IMR-90 (cell line): Measurements from ENCODE around the gene LCNL1. TPM values are rescaled to one million over a fixed set of nuclear protein-coding genes. Genes with fewer than 3 reads are reported as not detected.

Experiments used
- ATAC-seq: fragments of 200-7000 bp; cut with Tn5 transposase; 2 replicates; pipeline ENCODE4 v1.9.1; 2020; ENCODE audit warnings: low read depth, mild to moderate bottlenecking, moderate library complexity
- BruUV-seq: library from RNA; stranded (reverse); fragments of 400-500 nt; replicated peaks from 2 replicates; lab custom pipeline; 2021; lab: Mats Ljungman, UMichigan
- CTCF ChIA-PET: fragments of 300-600 bp; formaldehyde crosslinking; extraction: SDS; loops from one replicate; lab custom pipeline; 2021; ENCODE audit warnings: antibody characterized with exemption; lab: Yijun Ruan, JAX
- POLR2A ChIA-PET: fragments of 300-600 bp; sonication (Branson Sonifier 250); formaldehyde crosslinking; loops from one replicate; lab custom pipeline; 2022; ENCODE audit warnings: antibody characterized with exemption; ENCODE audit not compliant: unreplicated experiment; lab: Charles Lee
- DNase-seq: peaks from one replicate; pipeline ENCODE4 v3.0.0; 2013
- H2AFZ ChIP-seq: replicated peaks from 2 replicates; pipeline ENCODE3; 2013; ENCODE audit warnings: low read length, mild to moderate bottlenecking; ENCODE audit not compliant: poor library complexity
- H2AK5ac ChIP-seq: 2 replicates; pipeline ENCODE4 v1.6.1; 2013; ENCODE audit warnings: low read depth, low read length, inconsistent platforms
- H2AK9ac ChIP-seq: replicated peaks from 2 replicates; pipeline ENCODE3; 2013; ENCODE audit warnings: mild to moderate bottlenecking, low read depth, low read length, moderate library complexity; ENCODE audit not compliant: poor library complexity
- H2BK120ac ChIP-seq: 2 replicates; pipeline ENCODE4 v1.6.1; 2013; ENCODE audit warnings: low read depth, low read length, inconsistent platforms
- H2BK15ac ChIP-seq: 3 replicates; pipeline ENCODE4 v1.6.1; 2013; ENCODE audit warnings: low read depth, low read length, inconsistent platforms
- H2BK20ac ChIP-seq: 2 replicates; pipeline ENCODE4 v1.6.1; 2013; ENCODE audit warnings: low read depth, mild to moderate bottlenecking, inconsistent platforms, low read length, moderate library complexity
- H2BK5ac ChIP-seq: 2 replicates; pipeline ENCODE4 v1.6.1; 2013; ENCODE audit warnings: mild to moderate bottlenecking, low read depth, low read length, inconsistent platforms; ENCODE audit not compliant: poor library complexity, severe bottlenecking
- H3K14ac ChIP-seq: replicated peaks from 2 replicates; pipeline ENCODE4 v1.6.1; 2013; ENCODE audit warnings: low read depth, low read length, inconsistent platforms
- H3K18ac ChIP-seq: 2 replicates; pipeline ENCODE4 v1.6.1; 2013; ENCODE audit warnings: low read depth, low read length, control low read depth
- H3K23ac ChIP-seq: 2 replicates; pipeline ENCODE4 v1.6.1; 2013; ENCODE audit warnings: low read depth, low read length, inconsistent platforms
- H3K27ac ChIP-seq: 2 replicates; pipeline ENCODE4 v1.5.1; 2013; ENCODE audit warnings: mild to moderate bottlenecking, control low read depth, low read length; ENCODE audit not compliant: insufficient read depth
- H3K27me3 ChIP-seq: 2 replicates; pipeline ENCODE4 v1.6.1; 2013; ENCODE audit warnings: low read length; ENCODE audit not compliant: control insufficient read depth, insufficient read depth
- H3K36me3 ChIP-seq: 2 replicates; pipeline ENCODE4 v1.6.1; 2013; ENCODE audit warnings: low read length, mixed read lengths; ENCODE audit not compliant: control insufficient read depth, insufficient read depth
- H3K4ac ChIP-seq: 2 replicates; pipeline ENCODE4 v1.6.1; 2013; ENCODE audit warnings: low read depth, low read length, inconsistent platforms
- H3K4me1 ChIP-seq: 2 replicates; pipeline ENCODE4 v1.6.1; 2013; ENCODE audit warnings: low read length, mixed read lengths; ENCODE audit not compliant: control insufficient read depth, insufficient read depth
- H3K4me2 ChIP-seq: 2 replicates; pipeline ENCODE4 v1.6.1; 2013; ENCODE audit warnings: low read depth, mild to moderate bottlenecking, control low read depth, low read length, moderate library complexity
- H3K4me3 ChIP-seq: 2 replicates; pipeline ENCODE4 v1.5.1; 2013; ENCODE audit warnings: low read depth, mild to moderate bottlenecking, control low read depth, low read length, moderate library complexity; ENCODE audit not compliant: insufficient read depth
- H3K56ac ChIP-seq: 2 replicates; pipeline ENCODE4 v1.6.1; 2013; ENCODE audit warnings: low read length, inconsistent platforms; ENCODE audit not compliant: insufficient read depth; ENCODE audit errors: extremely low read depth
- H3K79me1 ChIP-seq, 2 experiments: 2 replicates each; pipeline ENCODE4 v1.6.1; 2013; ENCODE audit warnings: low read length in 2 of 2, inconsistent platforms in 1 of 2, low read depth in 1 of 2
- H3K9ac ChIP-seq: 2 replicates; pipeline ENCODE4 v1.6.1; 2013; ENCODE audit warnings: low read depth, low read length, control low read depth
- H3K9me1 ChIP-seq: 2 replicates; pipeline ENCODE4 v1.6.1; 2013; ENCODE audit warnings: low read length, inconsistent platforms; ENCODE audit not compliant: insufficient read depth
- H3K9me3 ChIP-seq: 2 replicates; pipeline ENCODE4 v1.6.1; 2013; ENCODE audit warnings: low read length; ENCODE audit not compliant: control insufficient read depth, insufficient read depth
- H4K20me1 ChIP-seq: 2 replicates; pipeline ENCODE4 v1.6.1; 2013; ENCODE audit warnings: low read length, inconsistent platforms; ENCODE audit not compliant: insufficient read depth
- H4K5ac ChIP-seq: 2 replicates; pipeline ENCODE4 v1.6.1; 2013; ENCODE audit warnings: mild to moderate bottlenecking, low read depth, low read length, control low read depth
- H4K8ac ChIP-seq, 2 experiments: 2 replicates each; pipeline ENCODE4 v1.6.1; 2013; ENCODE audit warnings: low read depth in 2 of 2, low read length in 2 of 2, control low read depth in 1 of 2, inconsistent platforms in 1 of 2
- H4K91ac ChIP-seq: 2 replicates; pipeline ENCODE4 v1.6.1; 2013; ENCODE audit warnings: low read depth, low read length, inconsistent platforms; ENCODE audit not compliant: insufficient read depth
- BHLHE40 ChIP-seq: fragments of 150-350 bp; IDR thresholded peaks from 2 replicates; pipeline ENCODE4 v1.6.1; 2016; ENCODE audit warnings: mild to moderate bottlenecking, low read depth, low read length
- CHD1 ChIP-seq: IDR thresholded peaks from 2 replicates; pipeline ENCODE4 v1.6.1; 2012; ENCODE audit warnings: low read depth, low read length, improper control_type of control experiment
- CTCF ChIP-seq: conservative IDR thresholded peaks from 2 replicates; pipeline ENCODE4 v1.5.1; 2012; ENCODE audit warnings: mild to moderate bottlenecking, low read depth, low read length, improper control_type of control experiment
- FOS ChIP-seq: fragments of 150-350 bp; IDR thresholded peaks from 2 replicates; pipeline ENCODE4 v1.6.1; 2016; ENCODE audit warnings: low read depth, low read length
- MAFK ChIP-seq: IDR thresholded peaks from 2 replicates; pipeline ENCODE4 v1.6.1; 2012; ENCODE audit warnings: low read depth, low read length, improper control_type of control experiment
- MAZ ChIP-seq: IDR thresholded peaks from 2 replicates; pipeline ENCODE4 v1.6.1; 2012; ENCODE audit warnings: low read depth, mild to moderate bottlenecking, low read length, improper control_type of control experiment, moderate library complexity, borderline replicate concordance
- MXI1 ChIP-seq: IDR thresholded peaks from 2 replicates; pipeline ENCODE4 v1.6.1; 2012; ENCODE audit warnings: low read depth, mild to moderate bottlenecking, low read length, moderate library complexity, borderline replicate concordance
- POLR2A ChIP-seq: IDR thresholded peaks from 2 replicates; pipeline ENCODE4 v1.6.1; 2012; ENCODE audit warnings: mild to moderate bottlenecking, low read depth, low read length
- RAD21 ChIP-seq: IDR thresholded peaks from 2 replicates; pipeline ENCODE4 v1.6.1; 2012; ENCODE audit warnings: low read length, improper control_type of control experiment
- RCOR1 ChIP-seq: IDR thresholded peaks from 2 replicates; pipeline ENCODE4 v1.6.1; 2012; ENCODE audit warnings: mild to moderate bottlenecking, low read length, improper control_type of control experiment; ENCODE audit not compliant: insufficient replicate concordance
- RFX5 ChIP-seq: IDR thresholded peaks from 2 replicates; pipeline ENCODE4 v1.8.0; 2012; ENCODE audit warnings: low read depth, mild to moderate bottlenecking, low read length, moderate library complexity
- SMC3 ChIP-seq: fragments of 150-350 bp; IDR thresholded peaks from 2 replicates; pipeline ENCODE4 v1.6.1; 2016; ENCODE audit warnings: low read depth, mild to moderate bottlenecking, antibody characterized with exemption, low read length, moderate library complexity
- USF2 ChIP-seq: fragments of 150-350 bp; IDR thresholded peaks from 2 replicates; pipeline ENCODE4 v1.6.1; 2017; ENCODE audit warnings: mild to moderate bottlenecking, antibody characterized with exemption, low read length, low read depth
- WGBS, 2 experiments: methylation state at CpG; one replicate each; pipeline versions ENCODE4 v1.1.5 to v1.1.7; 2013; ENCODE audit warnings: missing lambda C conversion rate in 2 of 2; ENCODE audit not compliant: insufficient read length in 1 of 2; ENCODE audit errors: extremely low coverage in 2 of 2; 5-methylcytosine and 5-hydroxymethylcytosine counted together
- dilution Hi-C: fragments of 300-500 bp; cut with HindIII; formaldehyde crosslinking; loops from one replicate; pipeline ENCODE4 v1.14.3; 2018; ENCODE audit warnings: low sequenced_read_pairs; ENCODE audit not compliant: unreplicated experiment
- in situ Hi-C: fragments of 300-500 bp; cut with MboI; formaldehyde crosslinking; loops from 3 replicates; pipeline ENCODE4 v1.14.3; 2019; ENCODE audit warnings: low sequenced_read_pairs, inconsistent platforms, mixed read lengths
- intact Hi-C: fragments of 100-400 bp; cut with micrococcal nuclease; formaldehyde crosslinking; loops from 2 replicates; pipeline ENCODE4 v1.10.0; 2022
- polyA plus RNA-seq, 3 experiments: library from polyadenylated mRNA; depleted of rRNA; stranded (reverse); fragments of >200 nt; gene quantifications; 2 replicates each; pipeline ENCODE4 v1.2.3, GENCODE V29; 2012; ENCODE audit warnings: low replicate concordance in 1 of 3
- total RNA-seq: library from RNA; depleted of rRNA; stranded (reverse); fragments of >200 nt; gene quantifications from 2 replicates; pipeline ENCODE4 v1.2.3, GENCODE V29; 2012
- TF ChIP-seq, protein P1 (sequence below): fragments of 150-350 bp; IDR thresholded peaks from 2 replicates; pipeline ENCODE4 v1.6.1; 2016; ENCODE audit warnings: low read depth, mild to moderate bottlenecking, low read length, moderate library complexity, borderline replicate concordance

The LCNL1 gene
- total and polyA plus RNA-seq, 2 of the 4 experiments (the other 2 are of a cell fraction): 0.15 TPM; not detected in 1

DNA sequence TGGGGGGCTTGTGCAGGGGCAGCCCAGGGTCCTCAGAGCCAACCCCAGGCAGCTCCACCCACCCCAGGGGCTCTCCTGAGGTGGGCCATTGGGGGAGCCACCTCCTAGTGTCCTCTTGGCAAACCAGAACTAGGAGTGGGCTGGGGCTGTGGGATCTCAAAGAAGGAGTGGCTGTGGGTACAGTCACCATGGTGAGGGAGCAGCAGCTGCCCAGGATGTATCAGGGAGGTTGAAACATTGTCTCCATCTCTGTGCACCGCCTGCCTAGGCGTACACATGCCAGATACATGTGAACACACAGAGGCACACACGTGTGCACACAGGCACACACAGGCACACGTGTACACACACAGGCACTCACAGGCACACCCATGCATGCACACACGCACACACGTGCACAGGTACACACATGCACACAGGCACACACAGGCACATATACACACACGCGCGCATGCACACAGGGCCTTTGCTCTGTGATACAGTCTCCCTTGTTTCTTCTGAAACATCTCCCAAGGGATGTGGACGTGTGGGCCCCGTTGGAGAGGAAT, 20.0 kb upstream of the LCNL1 start:
- in situ Hi-C loops (no loop called here), intact Hi-C loops (no loop called here), dilution Hi-C loops (no loop called here)
- Histone ChIP-seq H2AK5ac (no peak overlapping the region), H4K20me1 (no peaks in the 10 kb centered on the region), H3K27ac (no peak overlapping the region), H4K91ac (no peak overlapping the region), H3K4me3 (no peak overlapping the region), H3K79me1 (no peaks in the 10 kb centered on the region), H4K5ac (no peak overlapping the region), H3K27me3 (peaks cover 24% of the 10 kb centered on the region), H2BK5ac (no peak overlapping the region), H2BK120ac (no peak overlapping the region), H3K18ac (no peak overlapping the region), H3K9ac (no peak overlapping the region), H3K9me3 (no peaks in the 10 kb centered on the region), H3K4me2 (no peak overlapping the region), H3K4me1 (no peaks in the 10 kb centered on the region), H4K8ac (no peak overlapping the region), H2BK15ac (no peak overlapping the region), H2AK9ac (no peak overlapping the region), H2AFZ (peak overlapping the region; percentile 3), H3K9me1 (peaks cover 2% of the 10 kb centered on the region; the same call in 1 of the 2 replicates), H3K4ac (no peak overlapping the region), H3K23ac (no peak overlapping the region), H3K36me3 (no peaks in the 10 kb centered on the region), H3K14ac (no peak overlapping the region), H3K56ac (no peak overlapping the region), H2BK20ac (no peak overlapping the region)
- no CpG with 5 or more reads among the region's 11 CpGs for WGBS, 2 experiments
- ChIA-PET CTCF (no interaction called here), POLR2A (no interaction called here)
- DNase-seq (no peak), ATAC-seq (no peak)
- TF ChIP-seq USF2: no peak
- TF ChIP-seq SMC3: no peak
- no peak for TF ChIP-seq RCOR1
- no peak for TF ChIP-seq MAZ
- TF ChIP-seq, protein P1, sequence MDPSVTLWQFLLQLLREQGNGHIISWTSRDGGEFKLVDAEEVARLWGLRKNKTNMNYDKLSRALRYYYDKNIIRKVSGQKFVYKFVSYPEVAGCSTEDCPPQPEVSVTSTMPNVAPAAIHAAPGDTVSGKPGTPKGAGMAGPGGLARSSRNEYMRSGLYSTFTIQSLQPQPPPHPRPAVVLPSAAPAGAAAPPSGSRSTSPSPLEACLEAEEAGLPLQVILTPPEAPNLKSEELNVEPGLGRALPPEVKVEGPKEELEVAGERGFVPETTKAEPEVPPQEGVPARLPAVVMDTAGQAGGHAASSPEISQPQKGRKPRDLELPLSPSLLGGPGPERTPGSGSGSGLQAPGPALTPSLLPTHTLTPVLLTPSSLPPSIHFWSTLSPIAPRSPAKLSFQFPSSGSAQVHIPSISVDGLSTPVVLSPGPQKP: no peak
- no peak for TF ChIP-seq CTCF
- TF ChIP-seq MAFK: no peak
- TF ChIP-seq FOS: no peak
- no peak for TF ChIP-seq RFX5
- no peak for TF ChIP-seq RAD21
- no peak for TF ChIP-seq CHD1
- TF ChIP-seq MXI1: no peak
- TF ChIP-seq POLR2A: no peak
- TF ChIP-seq BHLHE40: no peak
- BruUV-seq: no TSS peak
